Muscle of leg (tissue), 11 donors: ENCODE results near the gene CPA1. TPM values are rescaled to one million over a fixed set of nuclear protein-coding genes. Genes with fewer than 3 reads are reported as not detected.

Source experiments
- DNase-seq: peaks from one replicate; pipeline ENCODE4 v3.0.0; 2013
- H3K27ac ChIP-seq: one replicate; pipeline ENCODE4 v1.5.1; 2013; ENCODE audit warnings: mild to moderate bottlenecking, low read length, control low read depth
- H3K27me3 ChIP-seq: one replicate; pipeline ENCODE4 v1.6.1; 2013; ENCODE audit warnings: low read length; ENCODE audit not compliant: control insufficient read depth, insufficient read depth
- H3K36me3 ChIP-seq: one replicate; pipeline ENCODE4 v1.6.1; 2013; ENCODE audit warnings: low read length; ENCODE audit not compliant: control insufficient read depth, insufficient read depth
- H3K4me1 ChIP-seq: one replicate; pipeline ENCODE4 v1.6.1; 2013; ENCODE audit warnings: low read length; ENCODE audit not compliant: control insufficient read depth, insufficient read depth
- H3K4me3 ChIP-seq: one replicate; pipeline ENCODE4 v1.5.1; 2013; ENCODE audit warnings: low read length, control low read depth
- H3K9me3 ChIP-seq: replicated peaks from 2 replicates; pipeline ENCODE4 v1.6.1; 2013; ENCODE audit warnings: low read depth, low read length; ENCODE audit not compliant: control insufficient read depth
- WGBS: methylation state at CpG from one replicate; pipeline ENCODE4 v1.1.5; 2013; ENCODE audit warnings: missing lambda C conversion rate; ENCODE audit not compliant: insufficient coverage; 5-methylcytosine and 5-hydroxymethylcytosine counted together
- polyA plus RNA-seq, 8 donors: library from polyadenylated mRNA; unstranded; fragments of 120-200 nt; gene quantifications; one replicate each; pipeline versions ENCODE4 v1.2.1 to v1.2.3, GENCODE V29; 2013; ENCODE audit warnings: inconsistent platforms in 1 of 8, low replicate concordance in 1 of 8; ENCODE audit not compliant: insufficient read length in 8 of 8, insufficient read depth in 1 of 8
- total RNA-seq: library from RNA; stranded (reverse); fragments of 120-200 nt; gene quantifications from one replicate; pipeline ENCODE4 v1.2.4, GENCODE V29; 2013

The CPA1 gene
- total and polyA plus RNA-seq, 9 donors, result 2.6 to 6.7 (median 4.3) TPM

GRCh38 chr7:130423501-130424037 is 43.3 kb downstream of the CPA1 start:
- WGBS, result no CpG with 5 or more reads among the region's 3 CpGs
- Histone ChIP-seq H3K4me3 (no peak overlapping the region), H3K9me3 (no peaks in the 10 kb centered on the region), H3K4me1 (peaks cover 5% of the 10 kb centered on the region), H3K27me3 (no peaks in the 10 kb centered on the region), H3K36me3 (no peaks in the 10 kb centered on the region), H3K27ac (no peak overlapping the region)
- DNase-seq, result no peak

DNA sequence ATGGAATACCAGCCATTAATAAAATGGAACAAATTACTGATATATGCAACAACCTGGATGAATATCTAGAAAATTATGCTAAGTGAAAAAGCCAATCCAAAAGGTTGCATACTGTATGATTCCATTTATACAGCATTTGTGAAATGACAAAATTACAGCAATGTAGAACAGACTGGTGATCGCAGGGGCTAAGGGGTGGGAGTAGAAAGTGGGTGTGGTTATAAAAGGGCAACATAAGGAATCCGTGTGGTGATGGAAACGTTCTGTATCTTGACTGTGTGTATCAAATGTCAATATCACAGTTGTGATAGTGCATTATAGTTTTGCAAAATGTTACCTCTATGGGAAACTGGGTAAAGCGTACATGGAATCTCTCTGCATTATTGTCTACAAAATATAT is 45.5 kb downstream of the CPA1 start:
- H3K27me3 ChIP-seq, result no peaks in the 10 kb centered on the region
- no peaks in the 10 kb centered on the region for H3K36me3 ChIP-seq
- no peaks in the 10 kb centered on the region for H3K9me3 ChIP-seq
- peaks cover 15% of the 10 kb centered on the region for H3K4me1 ChIP-seq
- no peak for DNase-seq
- WGBS, result 60% methylated on average over 3 of the region's 4 CpGs
- H3K4me3 ChIP-seq, result no peak overlapping the region
- peak overlapping the region; percentile 38 for H3K27ac ChIP-seq

DNA sequence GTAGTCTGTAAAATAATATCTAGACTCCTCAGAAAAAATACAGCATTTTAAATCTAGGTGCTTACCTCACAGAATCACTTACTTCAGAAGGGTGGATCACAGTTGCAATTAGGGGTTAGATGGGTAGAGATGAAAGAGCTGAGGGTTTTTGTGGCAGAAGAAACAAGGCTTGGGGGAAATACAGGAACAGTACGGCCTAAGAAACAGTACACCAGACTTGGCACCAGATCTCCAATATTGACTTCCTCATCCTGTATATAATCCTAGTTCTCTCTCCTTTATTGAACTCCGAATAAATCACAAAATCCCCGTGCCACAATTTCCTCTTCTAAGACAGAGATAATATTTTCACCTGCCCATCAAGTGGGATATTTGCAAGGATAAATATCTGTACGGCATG is 46.3 kb downstream of the CPA1 start:
- Histone ChIP-seq H3K27ac (peak overlapping the region; percentile 78), H3K9me3 (no peaks in the 10 kb centered on the region), H3K4me1 (peaks cover 22% of the 10 kb centered on the region), H3K4me3 (peak overlapping the region; percentile 2), H3K27me3 (no peaks in the 10 kb centered on the region), H3K36me3 (no peaks in the 10 kb centered on the region)
- DNase-seq, result peak; percentile 66
- WGBS, result no CpG with 5 or more reads among the region's 4 CpGs

DNA sequence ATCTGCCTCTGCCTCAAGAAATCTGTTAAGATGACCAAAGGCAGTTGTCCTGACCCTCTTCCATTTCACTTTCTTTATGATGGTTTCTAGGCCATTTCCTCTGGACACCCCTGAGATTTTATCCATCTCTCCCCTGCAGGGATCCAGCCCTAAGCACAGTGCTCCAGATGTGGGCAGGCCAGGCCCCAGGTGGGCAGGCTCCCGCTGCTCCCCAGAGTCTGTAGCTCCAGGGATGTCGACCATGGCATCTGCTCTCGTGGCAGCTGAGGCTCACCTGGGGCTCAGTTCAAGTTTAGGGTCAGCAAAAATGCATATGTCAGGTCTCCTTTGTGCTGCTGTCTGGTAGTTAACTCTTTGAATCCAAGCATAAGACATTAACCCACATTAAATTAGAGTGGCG is 48.7 kb downstream of the CPA1 start:
- 75% methylated on average over 2 of the region's 4 CpGs for WGBS
- Histone ChIP-seq H3K27ac (peak overlapping the region; percentile 90), H3K4me3 (no peak overlapping the region)

DNA sequence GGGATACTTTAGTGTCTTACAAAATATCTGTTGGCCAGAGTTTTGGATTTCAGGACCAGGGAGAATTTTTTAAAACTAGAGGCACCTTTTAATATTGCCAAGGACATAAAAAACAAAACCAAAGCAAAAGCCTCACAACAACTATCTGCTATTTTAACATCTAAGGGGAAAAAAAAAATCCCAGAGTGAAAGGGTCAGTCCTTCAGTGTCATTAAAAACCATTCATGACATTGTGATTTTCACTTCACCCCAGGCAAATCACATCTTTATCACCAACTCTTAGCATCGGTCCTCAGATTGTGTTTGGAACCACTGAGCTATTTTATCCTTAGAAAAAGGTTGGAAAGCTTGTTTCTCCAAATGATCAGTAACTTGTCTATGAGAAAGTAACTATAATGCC is 49.8 kb downstream of the CPA1 start:
- no peak overlapping the region for H3K4me3 ChIP-seq
- H3K36me3 ChIP-seq, result no peaks in the 10 kb centered on the region
- no peak for DNase-seq
- no CpG with 5 or more reads among the region's 1 CpG for WGBS
- peaks cover 28% of the 10 kb centered on the region for H3K4me1 ChIP-seq
- H3K27me3 ChIP-seq, result no peaks in the 10 kb centered on the region
- H3K27ac ChIP-seq, result peak overlapping the region; percentile 90
- H3K9me3 ChIP-seq, result no peaks in the 10 kb centered on the region

More for the DNA sequence above, 48.7 kb downstream of the CPA1 start:
- H3K9me3 ChIP-seq, result no peaks in the 10 kb centered on the region
- DNase-seq, result no peak
- H3K36me3 ChIP-seq, result no peaks in the 10 kb centered on the region
- peaks cover 30% of the 10 kb centered on the region for H3K4me1 ChIP-seq
- H3K27me3 ChIP-seq, result no peaks in the 10 kb centered on the region

GRCh38 chr7:130430841-130431666 is 50.8 kb downstream of the CPA1 start:
- H3K27me3 ChIP-seq, result no peaks in the 10 kb centered on the region
- 12% methylated on average over 1 of the region's 5 CpGs for WGBS
- H3K9me3 ChIP-seq, result no peaks in the 10 kb centered on the region
- H3K36me3 ChIP-seq, result no peaks in the 10 kb centered on the region
- H3K27ac ChIP-seq, result peak overlapping the region; percentile 90
- H3K4me1 ChIP-seq, result peaks cover 28% of the 10 kb centered on the region
- H3K4me3 ChIP-seq, result no peak overlapping the region
- peak; percentile 100 for DNase-seq

- Histone ChIP-seq H3K4me3 (no peak overlapping the region), H3K27ac (peak overlapping the region; percentile 21), H3K9me3 (no peaks in the 10 kb centered on the region), H3K4me1 (peaks cover 28% of the 10 kb centered on the region), H3K27me3 (no peaks in the 10 kb centered on the region), H3K36me3 (no peaks in the 10 kb centered on the region)
- DNase-seq, result no peak
- 90% methylated on average over 3 of the region's 3 CpGs for WGBS
Measured at GRCh38 chr7:130432886-130433285, 52.6 kb downstream of the CPA1 start.

- H3K9me3 ChIP-seq, result no peaks in the 10 kb centered on the region
- DNase-seq, result no peak
- no peaks in the 10 kb centered on the region for H3K27me3 ChIP-seq
- 100% methylated on average over 1 of the region's 1 CpG for WGBS
- H3K4me3 ChIP-seq, result no peak overlapping the region
- peaks cover 28% of the 10 kb centered on the region for H3K4me1 ChIP-seq
- H3K27ac ChIP-seq, result no peak overlapping the region
- H3K36me3 ChIP-seq, result no peaks in the 10 kb centered on the region
Measured at GRCh38 chr7:130433301-130433700, 53.0 kb downstream of the CPA1 start.

DNA sequence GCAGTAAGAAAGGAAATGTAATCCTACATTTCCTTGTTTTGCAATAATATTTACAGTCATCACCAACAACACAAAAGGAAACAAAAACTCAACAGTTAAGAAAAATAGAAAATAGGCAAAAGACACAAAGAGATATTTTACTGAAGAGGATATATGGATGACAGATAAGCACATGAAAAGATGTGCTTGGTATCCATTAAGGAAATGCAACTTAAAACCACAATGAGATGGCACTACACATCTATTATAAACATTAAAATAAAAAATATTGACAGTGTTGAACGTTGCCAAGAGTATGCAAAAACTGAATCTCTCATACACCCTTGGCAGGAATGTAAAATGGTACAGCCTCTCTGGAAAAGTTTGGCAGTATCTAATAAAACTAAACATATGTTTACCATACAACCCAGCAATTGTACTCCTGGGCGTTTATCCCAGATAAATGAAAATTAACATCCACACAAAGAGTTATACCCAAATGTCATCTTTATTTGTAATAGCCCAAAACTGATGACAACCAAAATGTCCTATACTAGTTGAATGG is 55.1 kb downstream of the CPA1 start:
- no CpG with 5 or more reads among the region's 2 CpGs for WGBS
- H3K27me3 ChIP-seq, result no peaks in the 10 kb centered on the region
- H3K27ac ChIP-seq, result peak overlapping the region; percentile 45
- no peaks in the 10 kb centered on the region for H3K9me3 ChIP-seq
- peak; percentile 36 for DNase-seq
- no peaks in the 10 kb centered on the region for H3K36me3 ChIP-seq
- H3K4me3 ChIP-seq, result no peak overlapping the region
- H3K4me1 ChIP-seq, result peaks cover 25% of the 10 kb centered on the region

DNA sequence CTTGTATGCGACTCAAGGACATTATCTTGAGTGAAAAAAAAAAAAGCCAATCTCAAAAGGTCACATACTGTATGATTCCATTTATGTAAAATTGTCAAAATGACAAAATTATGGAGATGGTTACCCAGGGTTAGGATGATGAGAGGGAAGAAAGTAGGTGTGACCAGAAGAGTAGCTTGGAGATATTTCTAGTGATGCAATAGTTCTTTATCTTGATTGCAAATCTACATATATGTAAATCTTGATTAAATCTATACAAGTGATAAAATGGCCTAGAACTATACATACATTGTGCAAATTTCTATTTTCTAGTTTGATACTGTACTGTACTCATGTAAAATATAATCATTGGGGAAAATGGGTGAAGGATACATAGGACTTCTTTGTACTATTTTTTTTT is 56.0 kb downstream of the CPA1 start:
- H3K27me3 ChIP-seq, result no peaks in the 10 kb centered on the region
- peaks cover 21% of the 10 kb centered on the region for H3K4me1 ChIP-seq
- no peak overlapping the region for H3K27ac ChIP-seq
- no peaks in the 10 kb centered on the region for H3K9me3 ChIP-seq
- WGBS, result no CpG with 5 or more reads among the region's 1 CpG
- H3K4me3 ChIP-seq, result no peak overlapping the region
- no peaks in the 10 kb centered on the region for H3K36me3 ChIP-seq
- no peak for DNase-seq
